Activated CD4-positive, alpha-beta T cell treated with anti-CD3 and anti-CD28 coated beads, Interleukin-2, amount 10 ng/mL, durations not matched to agents 7 days and 5 days (primary cell): ENCODE results near the gene RFPL3. TPM values are rescaled to one million over a fixed set of nuclear protein-coding genes. Genes with fewer than 3 reads are reported as not detected.
"Not testable (repeated sequence)": the region's sequence is repeated elsewhere in the genome, so short reads cannot be mapped to it uniquely, and the experiment has no call there.

Experiments used
- CTCF ChIA-PET: fragments of 350-600 bp; sonication (Branson Sonifier 250); formaldehyde crosslinking; loops from one replicate; lab custom pipeline; 2021; ENCODE audit warnings: antibody characterized with exemption; lab: Charles Lee
- POLR2A ChIA-PET: fragments of 350-600 bp; sonication (Branson Sonifier 250); formaldehyde crosslinking; loops from one replicate; lab custom pipeline; 2021; ENCODE audit warnings: antibody characterized with exemption; lab: Charles Lee
- DNase-seq: peaks from one replicate; pipeline ENCODE4 v3.0.0-alpha.2; 2020
- H3K27ac Mint-ChIP-seq: one replicate; pipeline ENCODE4 v1.8.0; 2021; ENCODE audit warnings: mild to moderate bottlenecking, moderate library complexity, mixed read lengths
- H3K27me3 Mint-ChIP-seq: one replicate; pipeline ENCODE4 v1.8.0; 2021; ENCODE audit warnings: mixed read lengths
- H3K36me3 Mint-ChIP-seq: one replicate; pipeline ENCODE4 v1.8.0; 2021; ENCODE audit warnings: low read depth, mixed read lengths
- H3K4me1 Mint-ChIP-seq: one replicate; pipeline ENCODE4 v1.8.0; 2021; ENCODE audit warnings: mixed read lengths
- H3K4me3 Mint-ChIP-seq: one replicate; pipeline ENCODE4 v1.8.0; 2021; ENCODE audit warnings: mild to moderate bottlenecking, moderate library complexity, mixed read lengths
- H3K9me3 Mint-ChIP-seq: one replicate; pipeline ENCODE4 v1.8.0; 2021; ENCODE audit warnings: mixed read lengths
- total RNA-seq, 2 experiments: library from RNA; stranded (reverse); gene quantifications; one replicate each; pipeline ENCODE4 v1.2.3, GENCODE V29; 2021

RFPL3 gene
- total RNA-seq, 2 experiments from 2014 or later = not detected

GRCh38 chr22:32348031-32348611, 9.5 kb upstream of the RFPL3 start:
- H3K4me1 Mint-ChIP-seq = no peaks in the 10 kb centered on the region
- ChIA-PET CTCF (interaction anchor here (0.6 kb wide), 1 partner anchor 128 kb away, joined by 4 read pairs; no protein-coding TSS in a partner anchor), POLR2A (no interaction called here)
- peaks cover 33% of the 10 kb centered on the region for H3K27me3 Mint-ChIP-seq
- H3K27ac Mint-ChIP-seq = no peak overlapping the region
- no peak overlapping the region for H3K4me3 Mint-ChIP-seq
- DNase-seq = no peak
- H3K9me3 Mint-ChIP-seq = no peaks in the 10 kb centered on the region
- no peaks in the 10 kb centered on the region for H3K36me3 Mint-ChIP-seq

GRCh38 chr22:32351875-32352274, 5.8 kb upstream of the RFPL3 start:
- H3K4me1 Mint-ChIP-seq, DNase-seq, H3K4me3 Mint-ChIP-seq, CTCF ChIA-PET, H3K27ac Mint-ChIP-seq, POLR2A ChIA-PET, H3K36me3 Mint-ChIP-seq, H3K9me3 Mint-ChIP-seq: not testable (repeated sequence)
- H3K27me3 Mint-ChIP-seq = peaks cover 12% of the 10 kb centered on the region

GRCh38 chr22:32352681-32353080, 5.0 kb upstream of the RFPL3 start:
- Mint-ChIP-seq H3K4me3 (no peak overlapping the region), H3K27me3 (peaks cover 10% of the 10 kb centered on the region), H3K36me3 (no peaks in the 10 kb centered on the region), H3K9me3 (no peaks in the 10 kb centered on the region), H3K4me1 (peaks cover 2% of the 10 kb centered on the region), H3K27ac (no peak overlapping the region)
- ChIA-PET CTCF (no interaction called here), POLR2A (no interaction called here)
- no peak for DNase-seq

- H3K27ac Mint-ChIP-seq = no peak overlapping the region
- H3K36me3 Mint-ChIP-seq = no peaks in the 10 kb centered on the region
- H3K27me3 Mint-ChIP-seq = peaks cover 10% of the 10 kb centered on the region
- no peak overlapping the region for H3K4me3 Mint-ChIP-seq
- peaks cover 2% of the 10 kb centered on the region for H3K4me1 Mint-ChIP-seq
- no peaks in the 10 kb centered on the region for H3K9me3 Mint-ChIP-seq
- ChIA-PET POLR2A (no interaction called here), CTCF (no interaction called here)
- DNase-seq = no peak
Observed at GRCh38 chr22:32353292-32353691, 4.4 kb upstream of the RFPL3 start.

- Mint-ChIP-seq H3K4me3 (no peak overlapping the region), H3K4me1 (peaks cover 2% of the 10 kb centered on the region), H3K36me3 (no peaks in the 10 kb centered on the region), H3K9me3 (no peaks in the 10 kb centered on the region), H3K27ac (no peak overlapping the region), H3K27me3 (peaks cover 10% of the 10 kb centered on the region)
- CTCF ChIA-PET = no interaction called here
- DNase-seq = no peak
- POLR2A ChIA-PET = no interaction called here
Observed at GRCh38 chr22:32353840-32354239, 3.8 kb upstream of the RFPL3 start.

- Mint-ChIP-seq H3K9me3 (no peaks in the 10 kb centered on the region), H3K36me3 (no peaks in the 10 kb centered on the region), H3K27ac (no peak overlapping the region), H3K4me1 (peaks cover 2% of the 10 kb centered on the region), H3K4me3 (no peak overlapping the region), H3K27me3 (peaks cover 6% of the 10 kb centered on the region)
- no peak for DNase-seq
- CTCF ChIA-PET = no interaction called here
- POLR2A ChIA-PET = no interaction called here
Observed at GRCh38 chr22:32354360-32355351, 3.0 kb upstream of the RFPL3 start.

GRCh38 chr22:32355760-32356159, 1.9 kb upstream of the RFPL3 start:
- Mint-ChIP-seq H3K27ac (no peak overlapping the region), H3K4me3 (no peak overlapping the region), H3K9me3 (no peaks in the 10 kb centered on the region), H3K36me3 (no peaks in the 10 kb centered on the region), H3K4me1 (peaks cover 2% of the 10 kb centered on the region), H3K27me3 (peaks cover 4% of the 10 kb centered on the region)
- CTCF ChIA-PET = interaction anchor here (0.6 kb wide), 1 partner anchor 780 kb away, joined by 5 read pairs; no protein-coding TSS in a partner anchor
- DNase-seq = no peak
- POLR2A ChIA-PET = no interaction called here

GRCh38 chr22:32360096-32360495, 2.4 kb downstream of the RFPL3 start:
- H3K4me3 Mint-ChIP-seq, POLR2A ChIA-PET, CTCF ChIA-PET: not testable (repeated sequence)

GRCh38 chr22:32361257-32361656, 3.6 kb downstream of the RFPL3 start:
- H3K9me3 Mint-ChIP-seq = no peaks in the 10 kb centered on the region
- no peaks in the 10 kb centered on the region for H3K36me3 Mint-ChIP-seq
- ChIA-PET POLR2A (no interaction called here), CTCF (no interaction called here)
- DNase-seq = no peak
- H3K27me3 Mint-ChIP-seq = no peaks in the 10 kb centered on the region
- no peak overlapping the region for H3K4me3 Mint-ChIP-seq
- H3K4me1 Mint-ChIP-seq = no peaks in the 10 kb centered on the region
- H3K27ac Mint-ChIP-seq = no peak overlapping the region

More at GRCh38 chr22:32360096-32360495, 2.4 kb downstream of the RFPL3 start:
- DNase-seq, H3K27me3 Mint-ChIP-seq, H3K36me3 Mint-ChIP-seq, H3K4me1 Mint-ChIP-seq, H3K9me3 Mint-ChIP-seq, H3K27ac Mint-ChIP-seq: not testable (repeated sequence)

- ChIA-PET CTCF (interaction anchor here (0.6 kb wide), 1 partner anchor 14 kb away, joined by 4 read pairs; no protein-coding TSS in a partner anchor), POLR2A (no interaction called here)
- no peak for DNase-seq
- Mint-ChIP-seq H3K36me3 (no peaks in the 10 kb centered on the region), H3K9me3 (no peaks in the 10 kb centered on the region), H3K27me3 (no peaks in the 10 kb centered on the region), H3K4me3 (no peak overlapping the region), H3K4me1 (peaks cover 1% of the 10 kb centered on the region), H3K27ac (no peak overlapping the region)
Observed at GRCh38 chr22:32364210-32364609, 6.5 kb downstream of the RFPL3 start.

GRCh38 chr22:32375678-32376450, 18.2 kb downstream of the RFPL3 start:
- ChIA-PET POLR2A (no interaction called here), CTCF (no interaction called here)
- H3K9me3 Mint-ChIP-seq = no peaks in the 10 kb centered on the region
- no peak for DNase-seq
- H3K36me3 Mint-ChIP-seq = no peaks in the 10 kb centered on the region
- H3K4me1 Mint-ChIP-seq = no peaks in the 10 kb centered on the region
- H3K27ac Mint-ChIP-seq = no peak overlapping the region
- H3K4me3 Mint-ChIP-seq = no peak overlapping the region
- H3K27me3 Mint-ChIP-seq = no peaks in the 10 kb centered on the region

GRCh38 chr22:32376681-32377080, 19.0 kb downstream of the RFPL3 start:
- Mint-ChIP-seq H3K4me3 (no peak overlapping the region), H3K36me3 (no peaks in the 10 kb centered on the region), H3K9me3 (no peaks in the 10 kb centered on the region), H3K4me1 (no peaks in the 10 kb centered on the region), H3K27me3 (no peaks in the 10 kb centered on the region), H3K27ac (no peak overlapping the region)
- ChIA-PET CTCF (no interaction called here), POLR2A (no interaction called here)
- no peak for DNase-seq
